ENCODE results near the gene SLC16A1. TPM values are rescaled to one million over a fixed set of nuclear protein-coding genes. Genes with fewer than 3 reads are reported as not detected.

SLC16A1 gene
- total RNA-seq, 2 donors from 2014 or later = 65.5 to 98.3 TPM

DNA sequence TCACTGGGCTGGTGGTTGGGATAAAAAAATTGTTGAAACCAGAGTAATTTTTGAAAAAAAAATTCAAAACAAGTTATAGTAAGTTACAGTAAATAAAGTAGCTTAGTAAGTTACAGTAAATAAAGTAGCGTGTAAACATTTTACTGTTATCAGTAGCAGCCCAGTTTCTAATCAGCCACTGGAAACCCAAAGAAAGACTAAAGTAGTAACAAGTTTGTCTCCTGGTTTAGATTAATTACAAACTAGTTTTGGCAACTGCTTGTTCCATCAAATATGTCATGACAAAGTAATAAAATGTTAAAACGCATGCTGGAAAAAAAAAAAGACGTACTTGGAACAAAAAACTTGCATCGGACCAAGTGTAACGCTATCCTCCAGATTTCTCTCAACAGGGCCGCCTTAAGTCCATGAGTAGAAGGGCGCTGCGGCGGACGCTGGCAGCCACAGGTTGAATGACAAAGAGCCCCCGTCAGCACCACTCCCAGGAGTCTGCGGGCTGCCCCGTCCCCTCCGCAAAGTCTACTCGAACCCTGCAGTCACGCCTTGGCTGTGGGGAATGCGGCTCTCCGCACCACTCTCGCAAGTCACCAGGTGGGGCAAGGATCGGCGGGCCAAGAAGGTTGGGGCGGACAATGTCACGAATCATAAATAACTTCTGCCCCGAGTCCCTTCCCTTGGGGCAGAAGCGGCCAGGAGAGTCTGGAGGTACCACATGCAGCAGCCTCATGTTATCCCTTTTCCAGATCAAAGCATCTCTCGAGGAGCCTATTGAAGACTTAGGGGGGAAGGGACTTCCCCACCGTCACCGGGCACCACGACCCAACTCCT lies 837 bp downstream of the SLC16A1 start:
- H3K4me1 Mint-ChIP-seq = peaks cover 31% of the 10 kb centered on the region
- ATAC-seq (replicated peaks) = peak; percentile 55
- no peaks in the 10 kb centered on the region for H3K27me3 Mint-ChIP-seq
- peaks cover 77% of the 10 kb centered on the region for H3K36me3 Mint-ChIP-seq (ENCODE audit: low read depth)
- peak overlapping the region; percentile 76 for H3K4me3 Mint-ChIP-seq
- peak overlapping the region; percentile 54 for H3K27ac Mint-ChIP-seq
- H3K9me3 Mint-ChIP-seq = no peaks in the 10 kb centered on the region

DNA sequence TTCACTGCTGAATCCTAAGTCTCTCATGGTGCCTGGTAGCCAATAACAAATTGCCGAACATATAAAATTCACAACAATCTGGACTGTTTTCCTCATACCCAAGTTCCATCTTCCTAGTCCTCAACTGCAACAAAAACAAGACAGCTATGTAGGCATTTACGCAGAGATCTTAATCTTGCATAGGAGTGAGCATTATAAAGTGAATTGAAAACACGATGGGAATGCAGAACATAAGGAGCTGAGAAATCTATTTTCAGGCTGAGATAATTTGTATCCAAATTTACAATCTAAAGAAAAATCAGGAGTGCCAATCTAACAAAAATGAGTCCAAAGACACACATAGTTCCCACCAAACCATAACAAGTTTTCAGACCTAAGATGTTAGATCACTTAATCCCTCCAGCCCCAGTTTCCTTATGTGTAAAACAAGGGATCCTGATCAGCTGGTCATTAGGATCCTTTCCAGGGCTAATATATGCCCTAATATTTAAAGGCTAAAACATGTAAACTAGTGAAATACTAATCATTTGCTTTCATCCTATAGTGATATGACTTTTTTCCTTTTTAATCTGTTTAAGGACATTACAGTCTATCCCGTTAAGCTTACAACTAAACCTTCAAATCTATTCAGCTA lies 1.9 kb downstream of the SLC16A1 start:
- peak overlapping the region; percentile 76 for H3K4me3 Mint-ChIP-seq
- H3K27me3 Mint-ChIP-seq = no peaks in the 10 kb centered on the region
- peak overlapping the region; percentile 54 for H3K27ac Mint-ChIP-seq
- peaks cover 29% of the 10 kb centered on the region for H3K4me1 Mint-ChIP-seq
- no peaks in the 10 kb centered on the region for H3K9me3 Mint-ChIP-seq
- no peak for ATAC-seq (replicated peaks)
- H3K36me3 Mint-ChIP-seq (ENCODE audit: low read depth) = peaks cover 72% of the 10 kb centered on the region

DNA sequence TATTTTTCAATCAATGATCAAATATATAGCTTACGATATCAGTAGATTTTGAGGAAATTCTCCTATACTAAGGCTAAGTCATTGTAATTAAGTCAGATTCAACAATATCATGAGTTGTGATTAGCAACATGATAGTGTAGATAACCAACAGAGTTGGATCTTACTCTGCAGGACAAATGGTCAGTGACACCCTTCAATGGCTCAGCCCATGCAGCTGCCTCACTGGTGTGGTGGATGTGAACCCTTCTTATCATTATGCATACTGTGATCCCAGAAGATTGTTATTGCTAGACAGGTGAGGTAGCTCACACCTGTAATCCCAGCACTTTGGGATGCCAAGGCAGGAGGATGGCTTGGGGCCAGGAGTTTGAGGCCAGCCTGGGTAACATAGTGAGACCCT lies 5.6 kb downstream of the SLC16A1 start:
- Mint-ChIP-seq H3K4me3 (no peak overlapping the region), H3K27me3 (no peaks in the 10 kb centered on the region), H3K9me3 (no peaks in the 10 kb centered on the region)

DNA sequence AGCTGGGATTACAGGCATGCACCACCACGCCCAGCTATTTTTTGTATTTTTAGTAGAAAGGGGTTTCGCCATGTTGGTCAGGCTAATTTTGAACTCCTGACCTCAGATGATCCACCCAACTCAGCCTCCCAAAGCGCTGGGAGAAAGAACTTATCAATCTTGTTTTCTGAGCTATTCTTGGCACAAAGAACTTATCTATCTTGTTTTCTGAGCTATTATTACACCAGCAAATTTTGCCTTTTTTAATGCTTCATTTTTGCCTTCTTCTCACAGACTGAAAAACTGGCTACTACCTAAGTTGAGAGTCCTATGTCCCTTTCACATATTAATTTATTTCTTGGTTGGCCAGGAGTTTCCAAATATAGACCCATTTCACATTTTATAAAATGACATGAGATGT lies 9.3 kb downstream of the SLC16A1 start:
- ATAC-seq (replicated peaks) = no peak
- no peak overlapping the region for H3K4me3 Mint-ChIP-seq
- H3K9me3 Mint-ChIP-seq = no peaks in the 10 kb centered on the region
- H3K27me3 Mint-ChIP-seq = no peaks in the 10 kb centered on the region
- H3K27ac Mint-ChIP-seq = no peak overlapping the region
- H3K4me1 Mint-ChIP-seq = peaks cover 9% of the 10 kb centered on the region
- H3K36me3 Mint-ChIP-seq (ENCODE audit: low read depth) = peaks cover 18% of the 10 kb centered on the region

More for the DNA sequence above, 5.6 kb downstream of the SLC16A1 start:
- H3K36me3 Mint-ChIP-seq (ENCODE audit: low read depth) = peaks cover 44% of the 10 kb centered on the region
- no peak overlapping the region for H3K27ac Mint-ChIP-seq
- ATAC-seq (replicated peaks) = no peak
- H3K4me1 Mint-ChIP-seq = peaks cover 24% of the 10 kb centered on the region

DNA sequence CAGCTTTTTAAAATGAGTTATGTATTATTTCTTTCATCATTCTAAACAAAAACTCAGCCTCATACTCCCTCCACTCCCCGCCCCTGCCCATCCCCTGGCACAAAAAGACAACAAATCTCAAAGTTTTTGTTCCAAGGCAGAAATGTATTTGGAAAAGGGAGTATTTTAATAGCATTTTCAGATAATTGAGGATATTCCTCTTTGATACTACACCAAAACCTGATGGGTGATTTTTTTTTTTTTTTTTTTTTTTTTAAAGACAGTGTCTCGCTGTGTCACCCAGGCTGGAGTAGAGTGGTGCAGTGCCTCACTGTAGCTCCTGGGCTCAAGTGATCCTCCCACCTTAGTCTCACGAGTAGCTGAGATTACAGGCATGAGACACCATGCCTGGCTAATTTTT lies 16.2 kb downstream of the SLC16A1 start:
- Mint-ChIP-seq H3K4me3 (no peak overlapping the region), H3K27ac (no peak overlapping the region), H3K9me3 (no peaks in the 10 kb centered on the region), H3K27me3 (no peaks in the 10 kb centered on the region), H3K36me3 (ENCODE audit: low read depth) (peaks cover 23% of the 10 kb centered on the region), H3K4me1 (peaks cover 18% of the 10 kb centered on the region)
- ATAC-seq (replicated peaks) = no peak

DNA sequence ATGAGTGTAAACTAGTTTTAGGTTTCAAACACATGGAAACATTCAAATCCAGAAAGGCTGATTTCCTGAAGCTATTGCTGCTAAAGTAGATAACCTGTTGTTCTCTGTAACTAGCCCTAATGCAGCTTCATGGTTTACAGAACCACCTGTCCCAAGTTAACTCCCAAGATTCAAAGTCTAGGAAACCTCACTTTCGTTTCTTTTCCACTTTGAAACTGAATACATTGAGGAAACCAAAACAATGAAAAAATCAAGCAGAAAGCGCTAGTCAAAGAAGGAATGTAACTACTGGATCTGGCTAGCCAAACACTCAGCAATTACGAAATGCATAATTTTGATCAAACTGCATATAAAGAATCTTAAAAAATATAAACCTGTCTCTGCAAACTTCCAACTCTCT lies 17.8 kb downstream of the SLC16A1 start:
- Mint-ChIP-seq H3K9me3 (no peaks in the 10 kb centered on the region), H3K4me1 (peaks cover 18% of the 10 kb centered on the region), H3K4me3 (peak overlapping the region; percentile 53), H3K36me3 (ENCODE audit: low read depth) (peaks cover 24% of the 10 kb centered on the region), H3K27me3 (no peaks in the 10 kb centered on the region), H3K27ac (peak overlapping the region; percentile 77)
- no peak for ATAC-seq (replicated peaks)

DNA sequence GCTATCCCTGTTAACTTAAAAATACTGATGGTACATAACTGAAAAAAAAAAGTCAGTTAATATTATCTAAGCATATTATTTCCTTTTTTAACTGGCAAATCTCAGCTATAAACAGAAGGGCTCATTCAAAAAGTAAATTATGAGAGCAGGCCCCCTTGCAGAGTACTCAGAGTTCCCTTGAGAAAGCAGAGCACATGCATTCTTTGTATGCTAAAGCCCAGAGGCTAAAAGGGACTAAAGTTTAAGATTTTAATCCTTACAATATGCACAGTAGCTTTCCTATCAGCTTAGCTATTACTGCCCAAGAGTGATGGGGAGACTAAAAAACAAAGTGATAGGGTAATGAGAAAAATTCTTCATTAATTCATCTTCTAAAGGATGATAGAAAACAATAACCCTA lies 18.5 kb downstream of the SLC16A1 start:
- Mint-ChIP-seq H3K27me3 (no peaks in the 10 kb centered on the region), H3K4me1 (peaks cover 18% of the 10 kb centered on the region), H3K27ac (peak overlapping the region; percentile 77), H3K9me3 (no peaks in the 10 kb centered on the region), H3K36me3 (ENCODE audit: low read depth) (peaks cover 19% of the 10 kb centered on the region), H3K4me3 (peak overlapping the region; percentile 53)
- no peak for ATAC-seq (replicated peaks)

DNA sequence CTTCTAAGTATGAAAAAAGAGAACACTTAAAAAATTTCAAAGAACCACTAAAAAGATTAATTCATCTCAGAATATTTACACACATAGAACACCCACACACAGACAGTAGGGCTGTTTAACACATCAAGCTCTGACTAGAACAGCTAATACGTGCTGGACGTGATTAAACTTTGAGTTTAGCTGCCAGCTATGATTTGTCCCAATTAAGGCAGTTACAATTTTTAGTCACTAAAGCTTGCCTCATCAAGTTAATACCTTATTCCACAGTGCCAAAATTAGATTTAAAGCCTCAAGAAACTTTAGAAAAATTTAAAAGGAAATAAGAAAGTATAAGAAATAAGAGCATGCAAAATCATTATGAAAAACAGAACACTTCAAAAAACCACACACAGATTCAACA lies 18.9 kb downstream of the SLC16A1 start:
- ATAC-seq (replicated peaks) = peak; percentile 63
- Mint-ChIP-seq H3K9me3 (no peaks in the 10 kb centered on the region), H3K27ac (peak overlapping the region; percentile 77)

DNA sequence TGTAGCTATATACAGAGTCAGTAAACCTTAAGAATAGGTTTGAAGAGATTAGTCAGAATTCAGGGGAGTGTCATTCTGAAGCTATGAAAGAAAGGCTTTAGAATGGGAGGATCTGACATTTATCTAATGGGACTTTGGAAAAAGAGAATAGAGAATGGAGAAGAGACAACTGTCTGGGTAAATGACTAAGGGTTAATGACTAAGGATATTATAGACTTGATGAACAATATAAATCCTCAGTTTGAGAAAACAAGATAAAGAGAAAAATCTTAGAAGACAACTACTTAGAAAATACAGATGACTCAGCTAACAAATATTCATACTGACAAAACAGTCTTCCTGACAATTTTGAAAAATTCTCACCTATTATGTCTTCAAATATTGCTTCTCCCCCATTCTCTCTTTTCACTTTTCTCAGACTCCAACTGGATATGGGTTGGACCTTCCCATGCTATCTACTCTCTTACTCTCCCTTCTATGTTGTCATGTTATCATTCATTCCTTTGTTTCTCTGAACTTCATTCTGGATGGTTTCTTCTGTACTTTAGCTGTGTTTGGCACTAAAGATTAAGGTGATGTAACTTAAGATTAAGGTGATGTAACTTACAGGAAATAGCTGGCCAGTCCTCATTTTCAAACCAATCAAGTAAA lies 20.4 kb downstream of the SLC16A1 start:
- H3K4me1 Mint-ChIP-seq = peaks cover 18% of the 10 kb centered on the region
- peak overlapping the region; percentile 77 for H3K27ac Mint-ChIP-seq
- H3K4me3 Mint-ChIP-seq = peak overlapping the region; percentile 29

More for the DNA sequence above, 18.9 kb downstream of the SLC16A1 start:
- H3K36me3 Mint-ChIP-seq (ENCODE audit: low read depth) = peaks cover 21% of the 10 kb centered on the region
- no peaks in the 10 kb centered on the region for H3K27me3 Mint-ChIP-seq
- H3K4me3 Mint-ChIP-seq = peak overlapping the region; percentile 53
- peaks cover 18% of the 10 kb centered on the region for H3K4me1 Mint-ChIP-seq

DNA sequence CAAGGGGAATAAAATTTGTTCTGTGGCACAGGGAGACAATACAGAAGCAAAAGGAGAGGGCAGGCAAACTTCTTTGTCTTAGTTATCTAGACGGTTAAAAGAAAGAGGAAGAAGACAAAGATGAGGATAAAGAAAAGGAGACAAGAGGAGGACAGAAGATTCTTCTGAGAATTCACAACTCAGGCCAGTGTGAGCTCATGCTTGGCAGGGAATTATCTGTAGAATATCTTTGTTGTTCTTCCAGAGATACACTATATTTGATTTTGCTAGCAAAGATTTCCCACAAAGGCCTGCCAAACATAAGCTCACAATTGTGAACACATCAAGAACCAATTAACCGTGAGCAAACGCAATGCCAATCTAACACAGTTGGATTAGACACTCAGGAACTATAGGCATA lies 21.4 kb downstream of the SLC16A1 start:
- peaks cover 18% of the 10 kb centered on the region for H3K4me1 Mint-ChIP-seq
- no peaks in the 10 kb centered on the region for H3K9me3 Mint-ChIP-seq
- H3K36me3 Mint-ChIP-seq (ENCODE audit: low read depth) = peaks cover 27% of the 10 kb centered on the region
- no peak for ATAC-seq (replicated peaks)
- no peaks in the 10 kb centered on the region for H3K27me3 Mint-ChIP-seq
- peak overlapping the region; percentile 29 for H3K4me3 Mint-ChIP-seq
- H3K27ac Mint-ChIP-seq = peak overlapping the region; percentile 0

More for the DNA sequence above, 20.4 kb downstream of the SLC16A1 start:
- Mint-ChIP-seq H3K9me3 (no peaks in the 10 kb centered on the region), H3K36me3 (ENCODE audit: low read depth) (peaks cover 26% of the 10 kb centered on the region), H3K27me3 (no peaks in the 10 kb centered on the region)
- peak; percentile 82 for ATAC-seq (replicated peaks)

DNA sequence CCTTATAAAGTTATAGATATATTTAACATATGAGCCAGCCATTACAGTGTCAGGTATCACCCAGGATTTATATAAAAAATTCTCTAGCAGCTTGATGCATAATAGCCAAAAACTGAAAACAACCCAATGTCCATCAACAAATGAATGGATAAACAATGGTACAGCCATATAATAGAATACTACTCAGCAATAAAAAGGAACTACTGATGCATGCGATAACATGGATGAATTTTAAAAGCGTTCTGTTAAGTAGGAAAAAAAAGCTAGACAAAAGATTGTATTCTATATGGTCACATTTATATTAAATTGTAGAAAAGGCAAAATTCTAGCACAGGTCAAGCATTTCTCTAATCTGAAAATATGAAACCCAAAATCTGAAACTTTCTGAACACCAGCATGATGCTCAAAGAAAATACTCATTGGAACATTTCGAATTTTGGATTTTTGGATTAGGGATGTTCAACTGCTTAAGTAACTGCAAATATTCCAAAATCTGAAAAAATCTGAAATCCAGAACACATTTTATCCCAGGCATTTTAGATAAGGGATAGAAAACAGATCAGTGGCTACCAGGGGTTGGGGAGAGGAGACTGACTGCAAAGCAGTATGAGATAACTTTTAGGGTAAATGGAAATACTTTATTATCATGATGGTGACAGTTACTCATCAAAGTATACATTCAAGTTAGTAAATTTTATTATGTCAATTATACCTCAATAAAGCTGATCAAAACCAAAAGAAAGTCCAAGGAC lies 22.0 kb downstream of the SLC16A1 start:
- Mint-ChIP-seq H3K4me1 (peaks cover 18% of the 10 kb centered on the region), H3K27me3 (no peaks in the 10 kb centered on the region), H3K9me3 (no peaks in the 10 kb centered on the region), H3K36me3 (ENCODE audit: low read depth) (peaks cover 28% of the 10 kb centered on the region), H3K27ac (peak overlapping the region; percentile 0), H3K4me3 (peak overlapping the region; percentile 29)
- ATAC-seq (replicated peaks) = no peak

DNA sequence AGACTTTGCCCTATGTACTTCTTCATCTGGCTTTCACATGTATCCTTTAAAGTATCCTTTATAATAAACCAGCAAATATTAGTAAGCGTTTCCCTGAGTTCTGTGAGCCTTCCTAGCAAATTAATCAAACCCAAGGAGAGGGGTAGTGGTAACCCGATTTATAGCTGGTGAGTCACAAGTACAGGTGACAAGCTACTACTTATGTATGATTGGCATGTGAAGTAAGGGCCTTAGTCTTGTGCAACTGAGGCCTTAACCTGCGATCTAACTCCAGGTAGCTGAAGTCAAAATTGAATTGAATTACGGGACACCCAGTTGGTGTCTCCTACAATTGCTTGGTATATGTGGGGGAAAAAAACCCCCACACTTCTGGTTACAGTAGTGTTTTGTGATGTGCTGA lies 26.0 kb downstream of the SLC16A1 start:
- no peaks in the 10 kb centered on the region for H3K9me3 Mint-ChIP-seq

DNA sequence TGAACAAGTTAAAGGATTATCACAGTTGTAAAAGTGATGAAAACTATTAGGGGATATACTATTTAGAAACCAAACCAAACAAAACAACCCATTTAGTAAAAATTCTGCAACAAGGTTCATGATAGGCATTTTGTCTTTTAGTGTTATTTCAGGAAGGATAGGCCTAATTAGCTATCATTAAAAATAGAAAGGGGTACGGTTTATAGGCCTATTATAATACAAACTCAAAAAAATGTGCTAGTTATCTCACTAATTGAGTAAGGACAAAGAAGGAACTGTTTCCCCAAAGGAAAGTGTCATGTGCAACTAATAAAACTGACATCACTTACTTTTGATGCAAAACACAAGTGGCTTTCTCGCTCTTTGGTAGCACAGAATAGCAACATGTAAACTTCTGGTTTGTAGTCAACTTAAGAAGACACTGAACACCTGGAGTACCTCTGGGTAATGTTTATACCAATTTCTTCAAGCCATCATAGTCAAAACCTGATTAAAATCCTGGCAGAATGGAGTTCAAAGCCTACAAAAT lies 28.5 kb downstream of the SLC16A1 start:
- Mint-ChIP-seq H3K9me3 (no peaks in the 10 kb centered on the region), H3K27ac (no peak overlapping the region), H3K4me3 (no peak overlapping the region), H3K27me3 (no peaks in the 10 kb centered on the region), H3K4me1 (no peaks in the 10 kb centered on the region), H3K36me3 (ENCODE audit: low read depth) (peaks cover 76% of the 10 kb centered on the region)
- ATAC-seq (replicated peaks) = no peak

More for the DNA sequence above, 26.0 kb downstream of the SLC16A1 start:
- no peak for ATAC-seq (replicated peaks)
- H3K36me3 Mint-ChIP-seq (ENCODE audit: low read depth) = peaks cover 60% of the 10 kb centered on the region
- H3K27me3 Mint-ChIP-seq = no peaks in the 10 kb centered on the region
- H3K4me3 Mint-ChIP-seq = no peak overlapping the region
- no peak overlapping the region for H3K27ac Mint-ChIP-seq
- H3K4me1 Mint-ChIP-seq = no peaks in the 10 kb centered on the region

DNA sequence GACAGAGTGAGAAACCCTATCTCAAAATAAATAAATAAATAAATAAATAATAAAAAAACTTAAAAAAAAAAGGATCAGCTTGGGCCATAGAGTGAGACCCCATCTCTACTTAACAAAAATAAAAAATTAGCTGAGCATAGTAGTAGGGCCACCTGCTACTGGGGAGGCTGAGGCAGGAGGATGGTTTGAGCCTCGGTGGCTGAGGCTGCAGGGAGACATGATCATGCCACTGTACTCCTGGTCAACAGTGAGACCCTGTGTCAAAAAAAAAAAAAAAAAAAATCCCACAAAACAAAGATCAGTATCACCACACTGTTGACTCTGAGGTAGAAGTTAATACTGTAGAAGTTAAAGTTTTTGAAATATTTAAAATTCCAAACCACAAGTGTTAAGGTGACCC lies 29.1 kb downstream of the SLC16A1 start:
- no peak overlapping the region for H3K27ac Mint-ChIP-seq
- H3K27me3 Mint-ChIP-seq = no peaks in the 10 kb centered on the region
- no peak for ATAC-seq (replicated peaks)
- no peaks in the 10 kb centered on the region for H3K4me1 Mint-ChIP-seq
- no peaks in the 10 kb centered on the region for H3K9me3 Mint-ChIP-seq
- H3K36me3 Mint-ChIP-seq (ENCODE audit: low read depth) = peaks cover 78% of the 10 kb centered on the region
- no peak overlapping the region for H3K4me3 Mint-ChIP-seq

Data from activated T-helper 17 cell treated with anti-CD3 and anti-CD28 coated beads, Interleukin-2, amount 50 U/mL, for 72 hours (primary cell).